ENCODE results near the gene CGRRF1. TPM values are rescaled to one million over a fixed set of nuclear protein-coding genes. Genes with fewer than 3 reads are reported as not detected.

Gene CGRRF1
- total and polyA plus RNA-seq, 2 of the 13 experiments (the other 11 are each of a cell fraction or from before 2014, with no cell fraction given) = 16.8 to 18.2 TPM

GRCh38 chr14:54566410-54567223 is 56.9 kb downstream of the CGRRF1 start, which contains the start of gene SAMD4A (continued):
- no peak for TF ChIP-seq ZZZ3 (CRISPR knock-in tag; IDR thresholded peaks at IDR 0.05; ENCODE audit: borderline replicate concordance)
- TF ChIP-seq ZNF563 (CRISPR knock-in tag; IDR thresholded peaks at IDR 0.05) = peak; percentile 55; the same call in 1 of the 2 replicates
- TF ChIP-seq BCL6 (CRISPR knock-in tag; IDR thresholded peaks at IDR 0.05) = 0 out of 2 replicates have a peak, but pooled peaks have one; percentile 17
- peak; percentile 81 for TF ChIP-seq ASH2L (IDR thresholded peaks at IDR 0.05; ENCODE audit: insufficient read length, low read depth, low read length)
- TF ChIP-seq, protein P1, sequence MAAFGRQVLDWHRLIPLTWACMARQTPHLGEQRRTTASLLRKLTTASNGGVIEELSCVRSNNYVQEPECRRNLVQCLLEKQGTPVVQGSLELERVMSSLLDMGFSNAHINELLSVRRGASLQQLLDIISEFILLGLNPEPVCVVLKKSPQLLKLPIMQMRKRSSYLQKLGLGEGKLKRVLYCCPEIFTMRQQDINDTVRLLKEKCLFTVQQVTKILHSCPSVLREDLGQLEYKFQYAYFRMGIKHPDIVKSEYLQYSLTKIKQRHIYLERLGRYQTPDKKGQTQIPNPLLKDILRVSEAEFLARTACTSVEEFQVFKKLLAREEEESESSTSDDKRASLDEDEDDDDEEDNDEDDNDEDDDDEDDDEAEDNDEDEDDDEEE (CRISPR knock-in tag; IDR thresholded peaks at IDR 0.05) = 0 out of 2 replicates have a peak, but pooled peaks have one; percentile 25
- 0 out of 2 replicates have a peak, but pooled peaks have one; percentile 28 for TF ChIP-seq ZNF235 (CRISPR knock-in tag; IDR thresholded peaks at IDR 0.05; ENCODE audit: borderline replicate concordance)
- no peak; a peak in 1 of 4 replicates for TF ChIP-seq REST (IDR thresholded peaks at IDR 0.05; ENCODE audit: borderline replicate concordance in 1 of 2, low read depth in 1 of 2, low read length in 2 of 2)
- TF ChIP-seq, protein P2, sequence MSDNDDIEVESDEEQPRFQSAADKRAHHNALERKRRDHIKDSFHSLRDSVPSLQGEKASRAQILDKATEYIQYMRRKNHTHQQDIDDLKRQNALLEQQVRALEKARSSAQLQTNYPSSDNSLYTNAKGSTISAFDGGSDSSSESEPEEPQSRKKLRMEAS (IDR thresholded peaks at IDR 0.05) = peak; percentile 10
- TF ChIP-seq CCDC6 (CRISPR knock-in tag; IDR thresholded peaks at IDR 0.05) = peak; percentile 68; the same call in 1 of the 2 replicates
- no peak for TF ChIP-seq ZNF10 (CRISPR knock-in tag; IDR thresholded peaks at IDR 0.05; ENCODE audit: borderline replicate concordance, low read depth)
- TF ChIP-seq BORCS8-MEF2B (CRISPR knock-in tag; IDR thresholded peaks at IDR 0.05) = peak; percentile 43; the same call in 1 of the 2 replicates
- TF ChIP-seq RARA (CRISPR knock-in tag; IDR thresholded peaks at IDR 0.05) = peak; percentile 20; the same call in 1 of the 2 replicates
- TF ChIP-seq NR0B2 (CRISPR knock-in tag; IDR thresholded peaks at IDR 0.05) = 0 out of 2 replicates have a peak, but pooled peaks have one; percentile 45
- 0 out of 2 replicates have a peak, but pooled peaks have one; percentile 22 for TF ChIP-seq TMF1 (CRISPR knock-in tag; IDR thresholded peaks at IDR 0.05; ENCODE audit: low read depth)
- TF ChIP-seq RFXANK (CRISPR knock-in tag; IDR thresholded peaks at IDR 0.05) = no peak
- 0 out of 2 replicates have a peak, but pooled peaks have one; percentile 38 for TF ChIP-seq ZC3H13 (CRISPR knock-in tag; IDR thresholded peaks at IDR 0.05)
- peak; percentile 46; the same call in 1 of the 2 replicates for TF ChIP-seq PHF8 (CRISPR knock-in tag; IDR thresholded peaks at IDR 0.05)
- TF ChIP-seq TCF12 (IDR thresholded peaks at IDR 0.05) = no peak
- TF ChIP-seq TCF12 (CRISPR knock-in tag; IDR thresholded peaks at IDR 0.05) = no peak
- no peak for TF ChIP-seq ZNF296 (CRISPR knock-in tag; conservative IDR thresholded peaks at IDR 0.05)
- no peak for TF ChIP-seq THAP8 (CRISPR knock-in tag; IDR thresholded peaks at IDR 0.05; ENCODE audit: borderline replicate concordance)
- TF ChIP-seq ZNF350 (CRISPR knock-in tag; IDR thresholded peaks at IDR 0.05; ENCODE audit: borderline replicate concordance, low read depth) = no peak

Data from HepG2 (cell line).